Caco-2 (cell line): ENCODE results near the gene FBXO15. TPM values are rescaled to one million over a fixed set of nuclear protein-coding genes. Genes with fewer than 3 reads are reported as not detected.

ENCODE experiments used
- BruUV-seq: library from RNA; stranded (reverse); fragments of 400-500 nt; replicated peaks from 2 replicates; lab custom pipeline; 2021; lab: Mats Ljungman, UMichigan
- CTCF ChIA-PET: fragments of 300-600 bp; sonication (Branson Sonifier 250); formaldehyde crosslinking; loops from one replicate; lab custom pipeline; 2022; ENCODE audit warnings: antibody characterized with exemption; lab: Charles Lee
- POLR2A ChIA-PET: fragments of 300-600 bp; sonication (Branson Sonifier 250); formaldehyde crosslinking; loops from one replicate; lab custom pipeline; 2022; ENCODE audit warnings: antibody characterized with exemption; lab: Charles Lee
- DNase-seq, 2 experiments: peaks; one replicate each; pipeline versions ENCODE4 v3.0.0 to v3.0.0-alpha.2; 2020 to 2022
- H3K27me3 ChIP-seq: replicated peaks from 2 replicates; pipeline ENCODE4 v1.6.0; 2011; ENCODE audit warnings: low read length; ENCODE audit not compliant: control insufficient read depth, insufficient read depth
- H3K36me3 ChIP-seq: 2 replicates; pipeline ENCODE4 v1.5.1; 2011; ENCODE audit warnings: low read length; ENCODE audit not compliant: control insufficient read depth, insufficient read depth
- H3K4me1 ChIP-seq: fragments of 250-450 bp; sonication (Bioruptor Pico); 2 replicates; pipeline ENCODE4 v1.5.1; 2020; ENCODE audit warnings: mild to moderate bottlenecking
- H3K4me3 ChIP-seq: 2 replicates; pipeline ENCODE4 v1.5.1; 2011; ENCODE audit warnings: low read depth, mild to moderate bottlenecking, control low read depth, low read length
- H3K9me3 ChIP-seq: fragments of 250-450 bp; sonication (Bioruptor Pico); 2 replicates; pipeline ENCODE4 v1.5.1; 2020; ENCODE audit warnings: mild to moderate bottlenecking, moderate library complexity
- H3K27ac Mint-ChIP-seq: one replicate; pipeline ENCODE4 v1.8.0; 2022; ENCODE audit warnings: mixed read lengths; ENCODE audit not compliant: unreplicated experiment
- H3K27me3 Mint-ChIP-seq: one replicate; pipeline ENCODE4 v1.8.0; 2022; ENCODE audit warnings: mixed read lengths; ENCODE audit not compliant: insufficient read depth, unreplicated experiment
- H3K36me3 Mint-ChIP-seq: one replicate; pipeline ENCODE4 v1.8.0; 2022; ENCODE audit warnings: mild to moderate bottlenecking, mixed read lengths; ENCODE audit not compliant: insufficient read depth, unreplicated experiment
- H3K4me1 Mint-ChIP-seq: one replicate; pipeline ENCODE4 v1.8.0; 2022; ENCODE audit warnings: low read depth, mixed read lengths; ENCODE audit not compliant: unreplicated experiment
- H3K4me3 Mint-ChIP-seq: one replicate; pipeline ENCODE4 v1.8.0; 2022; ENCODE audit warnings: mild to moderate bottlenecking, moderate library complexity, mixed read lengths; ENCODE audit not compliant: unreplicated experiment
- H3K9me3 Mint-ChIP-seq: one replicate; pipeline ENCODE4 v1.8.0; 2022; ENCODE audit warnings: mixed read lengths; ENCODE audit not compliant: unreplicated experiment
- intact Hi-C: fragments of 100-400 bp; cut with micrococcal nuclease; formaldehyde crosslinking; loops from one replicate; pipeline ENCODE4 v1.10.0; 2022; ENCODE audit not compliant: unreplicated experiment
- total RNA-seq: library from RNA; stranded (reverse); gene quantifications from 2 replicates; pipeline ENCODE4 v1.2.3, GENCODE V29; 2022
- TF ChIP-seq, protein P1 (sequence below), 2 experiments: fragments of 200-600 bp in 1 of 2; IDR thresholded peaks; 1 replicate in 1 of 2; 2 replicates in 1 of 2; pipeline versions ENCODE4 v1.5.1 to v1.8.0; 2011 to 2022; ENCODE audit warnings: antibody characterized with exemption in 1 of 2, control low read depth in 1 of 2, inconsistent platforms in 1 of 2, low read depth in 1 of 2, low read length in 1 of 2, mild to moderate bottlenecking in 1 of 2, moderate library complexity in 1 of 2; ENCODE audit not compliant: insufficient read depth in 1 of 2, severe bottlenecking in 1 of 2, unreplicated experiment in 1 of 2

FBXO15 gene
- total RNA-seq, 1 experiment from 2014 or later: 0.29 TPM

DNA sequence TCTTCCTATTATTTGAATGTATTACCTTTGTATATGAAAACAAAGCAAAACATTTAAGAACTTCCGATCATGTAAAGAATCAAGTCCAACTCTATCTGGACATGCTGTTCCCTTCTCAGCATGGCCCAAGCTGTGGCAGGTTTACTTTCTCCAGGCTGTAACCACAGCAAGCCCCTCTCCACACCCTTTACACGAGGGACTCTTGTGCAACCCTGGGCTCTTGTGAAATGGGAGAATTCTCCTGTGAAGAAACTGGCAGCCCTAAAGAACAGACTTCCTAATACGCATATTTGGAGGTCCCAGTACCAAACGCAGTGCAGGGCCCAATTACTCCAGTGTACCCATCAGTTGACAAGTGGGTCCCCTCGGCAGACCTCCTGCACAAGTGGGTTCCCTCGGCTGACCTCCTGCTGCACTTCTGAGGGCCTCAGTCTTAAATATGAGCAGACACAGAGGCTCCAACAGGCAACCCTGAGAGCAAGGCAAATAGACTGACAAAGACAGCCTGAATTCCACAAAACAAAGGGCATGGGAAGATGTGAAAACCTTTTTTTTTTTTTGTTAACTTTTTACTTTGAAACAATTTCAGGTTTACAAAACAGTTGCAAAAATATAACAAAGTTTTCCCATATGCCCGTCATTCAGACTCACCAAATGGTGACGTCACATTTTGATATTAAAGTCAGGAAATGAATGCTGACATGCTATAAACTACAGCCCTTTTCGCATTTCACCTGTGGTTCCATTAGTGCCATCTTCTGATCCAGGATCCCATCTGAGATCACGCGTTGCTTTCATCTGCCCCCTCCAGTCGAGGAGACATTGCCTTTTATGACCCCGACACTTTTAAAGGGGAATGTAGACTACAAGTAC is 78.2 kb downstream of the FBXO15 start:
- no peaks in the 10 kb centered on the region for H3K4me1 ChIP-seq
- no peaks in the 10 kb centered on the region for H3K9me3 ChIP-seq
- BruUV-seq: no TSS peak
- no peaks in the 10 kb centered on the region for H3K27me3 ChIP-seq
- ChIA-PET CTCF (no interaction called here), POLR2A (no interaction called here)
- intact Hi-C loops: no loop called here
- H3K9me3 Mint-ChIP-seq: no peaks in the 10 kb centered on the region
- peaks cover 9% of the 10 kb centered on the region for H3K27me3 Mint-ChIP-seq
- no peak overlapping the region for H3K4me3 ChIP-seq
- no peaks in the 10 kb centered on the region for H3K36me3 Mint-ChIP-seq
- H3K4me3 Mint-ChIP-seq: no peak overlapping the region
- no peak overlapping the region for H3K27ac Mint-ChIP-seq
- TF ChIP-seq, protein P1, sequence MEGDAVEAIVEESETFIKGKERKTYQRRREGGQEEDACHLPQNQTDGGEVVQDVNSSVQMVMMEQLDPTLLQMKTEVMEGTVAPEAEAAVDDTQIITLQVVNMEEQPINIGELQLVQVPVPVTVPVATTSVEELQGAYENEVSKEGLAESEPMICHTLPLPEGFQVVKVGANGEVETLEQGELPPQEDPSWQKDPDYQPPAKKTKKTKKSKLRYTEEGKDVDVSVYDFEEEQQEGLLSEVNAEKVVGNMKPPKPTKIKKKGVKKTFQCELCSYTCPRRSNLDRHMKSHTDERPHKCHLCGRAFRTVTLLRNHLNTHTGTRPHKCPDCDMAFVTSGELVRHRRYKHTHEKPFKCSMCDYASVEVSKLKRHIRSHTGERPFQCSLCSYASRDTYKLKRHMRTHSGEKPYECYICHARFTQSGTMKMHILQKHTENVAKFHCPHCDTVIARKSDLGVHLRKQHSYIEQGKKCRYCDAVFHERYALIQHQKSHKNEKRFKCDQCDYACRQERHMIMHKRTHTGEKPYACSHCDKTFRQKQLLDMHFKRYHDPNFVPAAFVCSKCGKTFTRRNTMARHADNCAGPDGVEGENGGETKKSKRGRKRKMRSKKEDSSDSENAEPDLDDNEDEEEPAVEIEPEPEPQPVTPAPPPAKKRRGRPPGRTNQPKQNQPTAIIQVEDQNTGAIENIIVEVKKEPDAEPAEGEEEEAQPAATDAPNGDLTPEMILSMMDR (IDR thresholded peaks at IDR 0.05; ENCODE audit: insufficient read depth in 1 of 2, low read depth in 1 of 2, low read length in 1 of 2, severe bottlenecking in 1 of 2, unreplicated experiment in 1 of 2): no peak
- DNase-seq: no peak
- no peaks in the 10 kb centered on the region for H3K36me3 ChIP-seq
- no peaks in the 10 kb centered on the region for H3K4me1 Mint-ChIP-seq

DNA sequence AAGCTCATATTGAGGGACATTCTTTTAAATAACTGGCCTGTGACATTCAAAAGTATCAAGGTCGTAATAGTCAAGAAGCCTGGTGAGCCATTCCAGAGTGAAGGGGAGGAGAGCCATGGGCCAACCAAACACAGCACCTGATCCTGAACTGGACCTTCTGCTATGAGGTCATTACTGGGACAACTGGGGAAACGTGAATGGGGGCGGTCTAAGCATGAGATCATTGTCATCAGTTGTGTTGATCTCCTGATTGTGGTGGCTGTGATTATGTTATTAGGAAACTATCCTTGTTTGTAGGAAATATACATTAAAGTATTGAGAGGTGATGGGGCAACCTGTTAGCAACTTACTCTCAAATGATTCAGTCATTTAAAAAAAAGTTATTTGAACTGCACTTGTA is 79.3 kb downstream of the FBXO15 start:
- no peaks in the 10 kb centered on the region for H3K36me3 ChIP-seq
- TF ChIP-seq, protein P1 (IDR thresholded peaks at IDR 0.05; ENCODE audit: insufficient read depth in 1 of 2, low read depth in 1 of 2, low read length in 1 of 2, severe bottlenecking in 1 of 2, unreplicated experiment in 1 of 2): no peak
- no peaks in the 10 kb centered on the region for H3K36me3 Mint-ChIP-seq
- no TSS peak for BruUV-seq
- H3K27me3 Mint-ChIP-seq: peaks cover 13% of the 10 kb centered on the region
- H3K4me1 ChIP-seq: no peaks in the 10 kb centered on the region
- no peaks in the 10 kb centered on the region for H3K9me3 ChIP-seq
- intact Hi-C loops: no loop called here
- no peak overlapping the region for H3K27ac Mint-ChIP-seq
- H3K27me3 ChIP-seq: no peaks in the 10 kb centered on the region
- H3K4me3 Mint-ChIP-seq: no peak overlapping the region
- no peaks in the 10 kb centered on the region for H3K9me3 Mint-ChIP-seq
- no peak overlapping the region for H3K4me3 ChIP-seq
- ChIA-PET POLR2A (no interaction called here), CTCF (no interaction called here)
- peaks cover 5% of the 10 kb centered on the region for H3K4me1 Mint-ChIP-seq
- DNase-seq: no peak

DNA sequence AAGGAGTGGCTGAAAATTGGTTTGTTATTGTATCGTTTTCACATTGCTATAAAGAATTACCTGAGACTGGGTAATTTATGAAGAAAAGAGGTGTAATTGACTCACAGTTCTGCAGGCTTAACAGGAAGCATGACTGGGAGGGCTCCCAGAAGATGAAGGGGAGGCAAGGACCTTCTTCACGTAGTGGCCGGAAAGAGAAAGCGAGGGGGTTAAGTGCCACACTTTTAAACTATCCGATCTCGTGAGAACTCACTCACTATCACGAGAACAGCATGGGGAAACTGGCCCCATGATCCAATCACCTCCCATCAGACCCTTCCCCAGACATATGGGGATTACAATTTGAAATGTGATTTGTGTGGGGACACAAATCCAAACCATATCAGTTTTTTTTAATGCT is 81.6 kb downstream of the FBXO15 start:
- Histone ChIP-seq H3K9me3 (no peaks in the 10 kb centered on the region), H3K4me1 (no peaks in the 10 kb centered on the region), H3K4me3 (no peak overlapping the region), H3K36me3 (no peaks in the 10 kb centered on the region), H3K27me3 (no peaks in the 10 kb centered on the region)
- peaks cover 5% of the 10 kb centered on the region for H3K4me1 Mint-ChIP-seq
- CTCF ChIA-PET: no interaction called here
- H3K36me3 Mint-ChIP-seq: no peaks in the 10 kb centered on the region
- POLR2A ChIA-PET: no interaction called here
- intact Hi-C loops: no loop called here
- H3K9me3 Mint-ChIP-seq: no peaks in the 10 kb centered on the region
- H3K27me3 Mint-ChIP-seq: peaks cover 9% of the 10 kb centered on the region
- no peak overlapping the region for H3K27ac Mint-ChIP-seq
- TF ChIP-seq, protein P1 (IDR thresholded peaks at IDR 0.05; ENCODE audit: insufficient read depth in 1 of 2, low read depth in 1 of 2, low read length in 1 of 2, severe bottlenecking in 1 of 2, unreplicated experiment in 1 of 2): no peak
- DNase-seq: no peak
- no TSS peak for BruUV-seq
- H3K4me3 Mint-ChIP-seq: no peak overlapping the region
